HG02678 (cell line): ENCODE results near the gene GMCL1.
"Not testable (repeated sequence)": the region's sequence is repeated elsewhere in the genome, so short reads cannot be mapped to it uniquely, and the experiment has no call there.

Source experiments
- ATAC-seq: cut with Tn5 transposase; IDR thresholded peaks from one replicate; pipeline ENCODE4 v1.9.1; 2021; ENCODE audit warnings: mild to moderate bottlenecking, moderate library complexity; ENCODE audit not compliant: unreplicated experiment

GMCL1 gene

GRCh38 chr2:69847068-69847828, 17.8 kb downstream of the GMCL1 start:
- no peak for ATAC-seq

GRCh38 chr2:69848186-69848790, 18.8 kb downstream of the GMCL1 start:
- ATAC-seq, result no peak

- no peak for ATAC-seq
These were observed 28.8 kb downstream of the GMCL1 start for GRCh38 chr2:69858261-69858660.

GRCh38 chr2:69863298-69863697, 33.8 kb downstream of the GMCL1 start:
- ATAC-seq, result no peak

GRCh38 chr2:69888451-69888850, 59.0 kb downstream of the GMCL1 start:
- no peak for ATAC-seq

GRCh38 chr2:69889302-69889701, 59.8 kb downstream of the GMCL1 start:
- ATAC-seq, result no peak

- ATAC-seq, result no peak
These were observed 61.4 kb downstream of the GMCL1 start for GRCh38 chr2:69890881-69891280.

- not testable (repeated sequence) for ATAC-seq
These were observed 63.5 kb downstream of the GMCL1 start for GRCh38 chr2:69892838-69893424.

- peak; percentile 84 for ATAC-seq
These were observed 64.5 kb downstream of the GMCL1 start, which contains the start of gene SNRNP27 for GRCh38 chr2:69893684-69894551. Gene SNRNP27, plus strand, starts transcription at chr2:69893956. Its CDS starts 29 bp downstream, at chr2:69893985.

GRCh38 chr2:69894737-69895136, 65.3 kb downstream of the GMCL1 start:
- not testable (repeated sequence) for ATAC-seq

- ATAC-seq, result no peak
These were observed 72.9 kb downstream of the GMCL1 start for GRCh38 chr2:69902213-69902922.

GRCh38 chr2:69907216-69907615, 77.8 kb downstream of the GMCL1 start:
- no peak for ATAC-seq

GRCh38 chr2:69911985-69912563, 82.6 kb downstream of the GMCL1 start:
- ATAC-seq, result no peak

GRCh38 chr2:69914164-69914949, 84.9 kb downstream of the GMCL1 start:
- ATAC-seq, result peak; percentile 88

GRCh38 chr2:69914950-69915945, 85.8 kb downstream of the GMCL1 start, which contains the start of gene MXD1:
Gene MXD1, plus strand, starts transcription at chr2:69915109. Its CDS starts 222 bp downstream, at chr2:69915331.
- no peak for ATAC-seq

- no peak for ATAC-seq
These were observed 86.6 kb downstream of the GMCL1 start for GRCh38 chr2:69916106-69916505.

GRCh38 chr2:69917852-69918251, 88.4 kb downstream of the GMCL1 start:
- ATAC-seq, result no peak

- no peak for ATAC-seq
These were observed 88.9 kb downstream of the GMCL1 start for GRCh38 chr2:69918401-69918800.
